Calu3 (cell line): ENCODE results near the gene CD8A. TPM values are rescaled to one million over a fixed set of nuclear protein-coding genes. Genes with fewer than 3 reads are reported as not detected.

Experiments used
- BruUV-seq: library from RNA; stranded (reverse); fragments of 400-500 nt; replicated peaks from 2 replicates; lab custom pipeline; 2021; lab: Mats Ljungman, UMichigan
- CTCF ChIA-PET: fragments of 300-600 bp; sonication (Branson Sonifier 250); formaldehyde crosslinking; loops from one replicate; lab custom pipeline; 2022; ENCODE audit warnings: antibody characterized with exemption; lab: Charles Lee
- DNase-seq: peaks from one replicate; pipeline ENCODE4 v3.0.0; 2022
- H3K27ac Mint-ChIP-seq: one replicate; pipeline ENCODE4 v1.8.0; 2022; ENCODE audit warnings: mixed read lengths; ENCODE audit not compliant: unreplicated experiment
- H3K27me3 Mint-ChIP-seq: one replicate; pipeline ENCODE4 v1.8.0; 2022; ENCODE audit warnings: mixed read lengths; ENCODE audit not compliant: unreplicated experiment
- H3K36me3 Mint-ChIP-seq: one replicate; pipeline ENCODE4 v1.8.0; 2022; ENCODE audit warnings: mild to moderate bottlenecking, moderate library complexity, mixed read lengths; ENCODE audit not compliant: insufficient read depth, unreplicated experiment
- H3K4me1 Mint-ChIP-seq: one replicate; pipeline ENCODE4 v1.8.0; 2022; ENCODE audit warnings: mild to moderate bottlenecking, low read depth, mixed read lengths; ENCODE audit not compliant: unreplicated experiment
- H3K4me3 Mint-ChIP-seq: one replicate; pipeline ENCODE4 v1.8.0; 2022; ENCODE audit warnings: mild to moderate bottlenecking, low read depth, moderate library complexity, mixed read lengths; ENCODE audit not compliant: unreplicated experiment
- H3K9me3 Mint-ChIP-seq: one replicate; pipeline ENCODE4 v1.8.0; 2022; ENCODE audit warnings: low read depth, mixed read lengths; ENCODE audit not compliant: unreplicated experiment
- CTCF ChIP-seq: fragments of 200-600 bp; IDR thresholded peaks from one replicate; pipeline ENCODE4 v1.8.0; 2022; ENCODE audit warnings: antibody characterized with exemption; ENCODE audit not compliant: unreplicated experiment
- intact Hi-C: fragments of 100-400 bp; cut with micrococcal nuclease; formaldehyde crosslinking; loops from one replicate; pipeline ENCODE4 v1.10.0; 2022; ENCODE audit not compliant: unreplicated experiment
- total RNA-seq: library from RNA; stranded (reverse); gene quantifications from 2 replicates; pipeline ENCODE4 v1.2.3, GENCODE V29; 2022

CD8A gene
- total RNA-seq, 1 experiment from 2014 or later: 0.31 TPM

- intact Hi-C loops: no loop called here
- H3K4me1 Mint-ChIP-seq: no peaks in the 10 kb centered on the region
- H3K27ac Mint-ChIP-seq: no peak overlapping the region
- no peak for TF ChIP-seq CTCF
- H3K36me3 Mint-ChIP-seq: no peaks in the 10 kb centered on the region
- H3K9me3 Mint-ChIP-seq: no peaks in the 10 kb centered on the region
- no peak overlapping the region for H3K4me3 Mint-ChIP-seq
- CTCF ChIA-PET: interaction anchor here (0.5 kb wide), 1 partner anchor 225 kb away, joined by 3 read pairs; no protein-coding TSS in a partner anchor
- no peak for DNase-seq
- no TSS peak for BruUV-seq
- H3K27me3 Mint-ChIP-seq: no peaks in the 10 kb centered on the region
Measured at GRCh38 chr2:86825693-86826381, 35.1 kb upstream of the CD8A start.

DNA sequence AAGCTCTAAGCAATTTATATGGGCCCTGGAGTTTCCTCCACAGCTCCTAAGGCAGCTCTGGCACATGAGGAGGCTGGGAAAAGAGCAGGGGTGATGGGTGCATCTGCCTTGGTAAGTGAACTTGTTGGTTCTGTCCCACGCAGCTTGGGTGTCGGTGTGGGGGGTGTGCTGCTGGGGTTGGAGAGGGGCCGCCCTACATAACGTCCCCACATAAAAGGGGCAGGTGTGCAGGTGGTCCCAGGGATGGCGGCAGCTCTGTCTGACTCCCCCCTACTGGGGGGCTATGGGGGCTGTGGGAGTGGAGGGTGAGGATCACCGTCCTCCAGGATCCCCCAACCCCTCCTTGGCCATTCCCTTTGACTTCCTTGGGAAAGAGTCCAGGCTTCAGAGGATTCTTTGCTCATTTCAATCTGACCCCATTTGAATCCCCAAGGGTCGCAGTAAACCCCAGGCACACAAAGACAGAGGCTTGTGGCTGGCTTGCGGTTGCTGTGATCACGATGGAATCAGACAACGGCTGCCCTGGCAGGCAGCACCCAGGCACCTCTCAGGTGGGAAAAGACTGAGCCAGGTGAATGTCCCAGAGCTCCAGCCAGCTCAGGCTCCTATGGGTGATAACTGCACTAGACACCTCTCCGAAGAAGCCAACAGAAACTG is 34.5 kb upstream of the CD8A start:
- Mint-ChIP-seq H3K36me3 (no peaks in the 10 kb centered on the region), H3K27me3 (no peaks in the 10 kb centered on the region), H3K4me1 (no peaks in the 10 kb centered on the region), H3K9me3 (no peaks in the 10 kb centered on the region), H3K27ac (no peak overlapping the region), H3K4me3 (no peak overlapping the region)
- TF ChIP-seq CTCF: no peak
- CTCF ChIA-PET: no interaction called here
- intact Hi-C loops: no loop called here
- no TSS peak for BruUV-seq
- no peak for DNase-seq

GRCh38 chr2:86822668-86823345 is 32.1 kb upstream of the CD8A start:
- Mint-ChIP-seq H3K27me3 (no peaks in the 10 kb centered on the region), H3K4me1 (no peaks in the 10 kb centered on the region), H3K9me3 (no peaks in the 10 kb centered on the region), H3K27ac (no peak overlapping the region), H3K4me3 (no peak overlapping the region), H3K36me3 (no peaks in the 10 kb centered on the region)
- CTCF ChIA-PET: no interaction called here
- no TSS peak for BruUV-seq
- no peak for TF ChIP-seq CTCF
- intact Hi-C loops: no loop called here
- no peak for DNase-seq

DNA sequence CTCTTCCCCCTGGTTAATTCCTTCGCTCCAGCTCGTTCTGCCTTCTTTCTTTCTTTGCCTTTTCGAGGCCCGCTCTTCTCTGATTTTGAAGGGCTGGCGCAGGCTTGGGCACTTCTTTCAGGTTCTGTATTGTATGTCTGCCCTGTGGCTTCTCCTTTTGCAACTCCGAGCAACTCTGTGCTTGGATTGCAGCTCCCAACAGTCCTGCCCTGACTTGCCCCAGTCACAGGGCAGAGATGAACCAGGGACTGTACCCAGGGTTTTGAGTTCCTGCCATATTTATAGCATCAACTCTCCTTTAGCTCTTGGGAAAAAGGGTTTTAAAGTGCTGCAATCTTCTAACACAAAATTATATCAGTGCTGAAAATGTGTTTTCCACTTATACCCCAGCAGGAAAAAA is 31.1 kb upstream of the CD8A start:
- no peaks in the 10 kb centered on the region for H3K36me3 Mint-ChIP-seq
- H3K4me3 Mint-ChIP-seq: no peak overlapping the region
- no peaks in the 10 kb centered on the region for H3K27me3 Mint-ChIP-seq
- no peaks in the 10 kb centered on the region for H3K9me3 Mint-ChIP-seq
- intact Hi-C loops: no loop called here
- no TSS peak for BruUV-seq
- H3K4me1 Mint-ChIP-seq: no peaks in the 10 kb centered on the region
- no peak overlapping the region for H3K27ac Mint-ChIP-seq
- TF ChIP-seq CTCF: no peak
- CTCF ChIA-PET: no interaction called here
- DNase-seq: no peak
